HEK293 (cell line): ENCODE measurements around the gene FCER1A.

Experiments used
- CTCF ChIA-PET: fragments of 350-600 bp; formaldehyde crosslinking; extraction: SDS; loops from one replicate; lab custom pipeline; 2021; ENCODE audit warnings: antibody characterized with exemption; lab: Yijun Ruan, JAX
- POLR2A ChIA-PET: fragments of 300-600 bp; formaldehyde crosslinking; extraction: SDS; loops from one replicate; lab custom pipeline; 2020; ENCODE audit warnings: antibody characterized with exemption, inconsistent platforms; lab: Yijun Ruan, JAX
- H3K27ac ChIP-seq: fragments of 200-500 bp; sonication (Bioruptor generic); 2 replicates; pipeline ENCODE4 v1.5.1; 2014; ENCODE audit warnings: low read depth, low read length, control low read depth, inconsistent platforms; ENCODE audit errors: extremely low read depth
- H3K36me3 ChIP-seq, 2 experiments: fragments of 200-500 bp in 1 of 2; sonication (Bioruptor generic) in 1 of 2; 1 replicate in 1 of 2; 2 replicates in 1 of 2; pipeline ENCODE4 v1.5.1; 2014 to 2017; ENCODE audit warnings: inconsistent platforms in 2 of 2, low read length in 2 of 2; ENCODE audit not compliant: control insufficient read depth in 2 of 2, insufficient read depth in 1 of 2
- H3K4me1 ChIP-seq: fragments of 200-500 bp; sonication (Bioruptor generic); 2 replicates; pipeline ENCODE4 v1.5.1; 2014; ENCODE audit warnings: mild to moderate bottlenecking, low read length, inconsistent platforms; ENCODE audit not compliant: control insufficient read depth, insufficient read depth
- H3K4me3 ChIP-seq: 2 replicates; pipeline ENCODE4 v1.5.1; 2011; ENCODE audit warnings: low read depth, mild to moderate bottlenecking, control low read depth, low read length, moderate library complexity
- H3K9me3 ChIP-seq: fragments of 200-500 bp; sonication (Bioruptor generic); 2 replicates; pipeline ENCODE4 v1.5.1; 2014; ENCODE audit warnings: low read depth, low read length, inconsistent platforms; ENCODE audit not compliant: control insufficient read depth, insufficient read depth
- KLF7 ChIP-seq: fragments of 450-650 bp; formaldehyde crosslinking; IDR thresholded peaks from 2 replicates; pipeline ENCODE4 v1.5.1; 2016; ENCODE audit warnings: missing biosample characterization, missing genetic modification characterization, borderline replicate concordance
- KLF9 ChIP-seq: fragments of 450-650 bp; formaldehyde crosslinking; IDR thresholded peaks from 2 replicates; pipeline ENCODE4 v1.5.1; 2016; ENCODE audit warnings: missing biosample characterization, missing genetic modification characterization, low read depth
- RBAK ChIP-seq: fragments of 450-650 bp; formaldehyde crosslinking; IDR thresholded peaks from 2 replicates; pipeline ENCODE4 v1.5.1; 2016; ENCODE audit warnings: missing biosample characterization, missing genetic modification characterization
- SP3 ChIP-seq: fragments of 450-650 bp; formaldehyde crosslinking; IDR thresholded peaks from 2 replicates; pipeline ENCODE4 v1.5.1; 2016; ENCODE audit warnings: missing biosample characterization, missing genetic modification characterization
- ZBTB17 ChIP-seq: fragments of 450-650 bp; formaldehyde crosslinking; IDR thresholded peaks from 2 replicates; pipeline ENCODE4 v1.5.1; 2016; ENCODE audit warnings: missing biosample characterization, missing genetic modification characterization
- ZNF510 ChIP-seq: fragments of 450-650 bp; formaldehyde crosslinking; IDR thresholded peaks from 2 replicates; pipeline ENCODE4 v1.5.1; 2018; ENCODE audit warnings: mild to moderate bottlenecking, missing genetic modification characterization, missing biosample characterization; ENCODE audit not compliant: insufficient replicate concordance
- TF ChIP-seq, protein P1 (sequence below): fragments of 450-650 bp; formaldehyde crosslinking; IDR thresholded peaks from 2 replicates; pipeline ENCODE4 v1.5.1; 2016; ENCODE audit warnings: missing biosample characterization, missing genetic modification characterization
- TF ChIP-seq, protein P2 (sequence below): fragments of 450-650 bp; formaldehyde crosslinking; IDR thresholded peaks from 2 replicates; pipeline ENCODE4 v1.5.1; 2016; ENCODE audit warnings: missing biosample characterization, missing genetic modification characterization
- TF ChIP-seq, protein P3 (sequence below): fragments of 450-650 bp; formaldehyde crosslinking; IDR thresholded peaks from 2 replicates; pipeline ENCODE4 v1.5.1; 2016; ENCODE audit warnings: missing biosample characterization, missing genetic modification characterization
- TF ChIP-seq, protein P4 (sequence below): fragments of 450-650 bp; formaldehyde crosslinking; IDR thresholded peaks from 2 replicates; pipeline ENCODE4 v1.5.1; 2016; ENCODE audit warnings: missing biosample characterization, missing genetic modification characterization, low read depth
- TF ChIP-seq, protein P5 (sequence below): fragments of 450-650 bp; formaldehyde crosslinking; IDR thresholded peaks from 2 replicates; pipeline ENCODE4 v1.5.1; 2016; ENCODE audit warnings: missing biosample characterization, missing genetic modification characterization

Gene FCER1A

DNA sequence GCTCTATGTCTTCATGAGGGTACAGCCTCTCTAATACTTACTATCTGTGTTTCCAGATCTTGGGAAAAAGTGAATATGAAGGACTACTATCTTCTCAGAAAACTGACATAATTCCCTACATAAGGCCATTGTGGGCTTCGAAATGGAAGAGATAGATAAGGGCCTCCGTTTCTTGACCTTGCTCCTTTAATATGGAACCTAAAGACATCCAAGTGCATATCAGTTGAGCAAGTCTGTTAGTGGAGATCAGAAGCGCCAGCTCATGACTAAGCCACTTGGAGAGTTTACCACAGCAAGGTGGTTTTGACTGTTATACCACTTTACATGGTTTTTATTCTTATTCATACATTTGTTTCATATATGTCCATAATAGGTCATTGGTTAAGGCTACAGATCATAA is 35.3 kb upstream of the FCER1A start:
- H3K27ac ChIP-seq, result no peak overlapping the region
- CTCF ChIA-PET, result interaction anchor here (0.6 kb wide), 1 partner anchor 175 kb away, joined by 3 read pairs; no protein-coding TSS in a partner anchor
- no peak for TF ChIP-seq KLF9 (tag by site-specific recombination)
- no peak for TF ChIP-seq ZNF510 (tag by site-specific recombination)
- TF ChIP-seq, protein P1, sequence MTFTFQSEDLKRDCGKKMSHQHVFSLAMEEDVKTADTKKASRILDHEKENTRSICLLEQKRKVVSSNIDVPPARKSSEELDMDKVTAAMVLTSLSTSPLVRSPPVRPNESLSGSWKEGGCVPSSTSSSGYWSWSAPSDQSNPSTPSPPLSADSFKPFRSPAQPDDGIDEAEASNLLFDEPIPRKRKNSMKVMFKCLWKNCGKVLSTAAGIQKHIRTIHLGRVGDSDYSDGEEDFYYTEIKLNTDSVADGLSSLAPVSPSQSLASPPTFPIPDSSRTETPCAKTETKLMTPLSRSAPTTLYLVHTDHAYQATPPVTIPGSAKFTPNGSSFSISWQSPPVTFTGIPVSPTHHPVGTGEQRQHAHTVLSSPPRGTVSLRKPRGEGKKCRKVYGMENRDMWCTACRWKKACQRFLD (tag by site-specific recombination), result no peak
- TF ChIP-seq, protein P2, sequence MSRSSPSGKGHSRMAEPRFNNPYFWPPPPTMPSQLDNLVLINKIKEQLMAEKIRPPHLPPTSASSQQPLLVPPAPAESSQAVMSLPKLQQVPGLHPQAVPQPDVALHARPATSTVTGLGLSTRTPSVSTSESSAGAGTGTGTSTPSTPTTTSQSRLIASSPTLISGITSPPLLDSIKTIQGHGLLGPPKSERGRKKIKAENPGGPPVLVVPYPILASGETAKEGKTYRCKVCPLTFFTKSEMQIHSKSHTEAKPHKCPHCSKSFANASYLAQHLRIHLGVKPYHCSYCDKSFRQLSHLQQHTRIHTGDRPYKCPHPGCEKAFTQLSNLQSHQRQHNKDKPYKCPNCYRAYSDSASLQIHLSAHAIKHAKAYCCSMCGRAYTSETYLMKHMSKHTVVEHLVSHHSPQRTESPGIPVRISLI, result no peak
- no peak for TF ChIP-seq KLF7 (tag by site-specific recombination)
- TF ChIP-seq RBAK (tag by site-specific recombination), result no peak
- no peak for TF ChIP-seq ZBTB17
- no peak for TF ChIP-seq SP3 (tag by site-specific recombination)
- TF ChIP-seq, protein P3, sequence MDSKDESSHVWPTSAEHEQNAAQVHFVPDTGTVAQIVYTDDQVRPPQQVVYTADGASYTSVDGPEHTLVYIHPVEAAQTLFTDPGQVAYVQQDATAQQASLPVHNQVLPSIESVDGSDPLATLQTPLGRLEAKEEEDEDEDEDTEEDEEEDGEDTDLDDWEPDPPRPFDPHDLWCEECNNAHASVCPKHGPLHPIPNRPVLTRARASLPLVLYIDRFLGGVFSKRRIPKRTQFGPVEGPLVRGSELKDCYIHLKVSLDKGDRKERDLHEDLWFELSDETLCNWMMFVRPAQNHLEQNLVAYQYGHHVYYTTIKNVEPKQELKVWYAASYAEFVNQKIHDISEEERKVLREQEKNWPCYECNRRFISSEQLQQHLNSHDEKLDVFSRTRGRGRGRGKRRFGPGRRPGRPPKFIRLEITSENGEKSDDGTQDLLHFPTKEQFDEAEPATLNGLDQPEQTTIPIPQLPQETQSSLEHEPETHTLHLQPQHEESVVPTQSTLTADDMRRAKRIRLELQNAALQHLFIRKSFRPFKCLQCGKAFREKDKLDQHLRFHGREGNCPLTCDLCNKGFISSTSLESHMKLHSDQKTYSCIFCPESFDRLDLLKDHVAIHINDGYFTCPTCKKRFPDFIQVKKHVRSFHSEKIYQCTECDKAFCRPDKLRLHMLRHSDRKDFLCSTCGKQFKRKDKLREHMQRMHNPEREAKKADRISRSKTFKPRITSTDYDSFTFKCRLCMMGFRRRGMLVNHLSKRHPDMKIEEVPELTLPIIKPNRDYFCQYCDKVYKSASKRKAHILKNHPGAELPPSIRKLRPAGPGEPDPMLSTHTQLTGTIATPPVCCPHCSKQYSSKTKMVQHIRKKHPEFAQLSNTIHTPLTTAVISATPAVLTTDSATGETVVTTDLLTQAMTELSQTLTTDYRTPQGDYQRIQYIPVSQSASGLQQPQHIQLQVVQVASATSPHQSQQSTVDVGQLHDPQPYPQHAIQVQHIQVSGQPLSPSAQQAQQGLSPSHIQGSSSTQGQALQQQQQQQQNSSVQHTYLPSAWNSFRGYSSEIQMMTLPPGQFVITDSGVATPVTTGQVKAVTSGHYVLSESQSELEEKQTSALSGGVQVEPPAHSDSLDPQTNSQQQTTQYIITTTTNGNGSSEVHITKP (tag by site-specific recombination), result no peak
- TF ChIP-seq, all 188 proteins: peak for 0
- H3K4me1 ChIP-seq, result no peaks in the 10 kb centered on the region
- no peaks in the 10 kb centered on the region for H3K36me3 ChIP-seq
- no peak overlapping the region for H3K4me3 ChIP-seq
- no peaks in the 10 kb centered on the region for H3K9me3 ChIP-seq
- POLR2A ChIA-PET, result no interaction called here

DNA sequence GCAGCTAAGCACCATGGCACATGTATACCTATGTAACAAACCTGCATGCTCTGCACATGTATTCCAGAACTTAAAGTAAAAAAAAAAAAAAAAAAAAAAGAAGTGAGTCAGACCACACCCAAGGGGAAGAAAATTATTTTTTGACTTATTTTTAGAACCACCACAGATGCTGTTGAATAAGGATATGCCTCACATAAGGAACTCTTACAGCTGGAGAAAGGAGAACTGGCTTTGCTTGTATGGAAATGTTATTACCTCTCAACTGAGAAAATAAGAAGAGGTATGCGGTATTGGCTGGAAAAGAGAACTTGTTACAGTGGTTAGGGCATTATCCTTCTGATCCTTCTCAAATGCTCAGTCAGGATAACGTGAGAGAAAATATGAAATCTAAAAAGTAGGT is 27.5 kb upstream of the FCER1A start:
- H3K4me1 ChIP-seq, result no peaks in the 10 kb centered on the region
- no peaks in the 10 kb centered on the region for H3K36me3 ChIP-seq
- H3K27ac ChIP-seq, result no peak overlapping the region
- H3K4me3 ChIP-seq, result no peak overlapping the region
- TF ChIP-seq, protein P4, sequence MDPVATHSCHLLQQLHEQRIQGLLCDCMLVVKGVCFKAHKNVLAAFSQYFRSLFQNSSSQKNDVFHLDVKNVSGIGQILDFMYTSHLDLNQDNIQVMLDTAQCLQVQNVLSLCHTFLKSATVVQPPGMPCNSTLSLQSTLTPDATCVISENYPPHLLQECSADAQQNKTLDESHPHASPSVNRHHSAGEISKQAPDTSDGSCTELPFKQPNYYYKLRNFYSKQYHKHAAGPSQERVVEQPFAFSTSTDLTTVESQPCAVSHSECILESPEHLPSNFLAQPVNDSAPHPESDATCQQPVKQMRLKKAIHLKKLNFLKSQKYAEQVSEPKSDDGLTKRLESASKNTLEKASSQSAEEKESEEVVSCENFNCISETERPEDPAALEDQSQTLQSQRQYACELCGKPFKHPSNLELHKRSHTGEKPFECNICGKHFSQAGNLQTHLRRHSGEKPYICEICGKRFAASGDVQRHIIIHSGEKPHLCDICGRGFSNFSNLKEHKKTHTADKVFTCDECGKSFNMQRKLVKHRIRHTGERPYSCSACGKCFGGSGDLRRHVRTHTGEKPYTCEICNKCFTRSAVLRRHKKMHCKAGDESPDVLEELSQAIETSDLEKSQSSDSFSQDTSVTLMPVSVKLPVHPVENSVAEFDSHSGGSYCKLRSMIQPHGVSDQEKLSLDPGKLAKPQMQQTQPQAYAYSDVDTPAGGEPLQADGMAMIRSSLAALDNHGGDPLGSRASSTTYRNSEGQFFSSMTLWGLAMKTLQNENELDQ (tag by site-specific recombination), result no peak
- TF ChIP-seq, protein P5, sequence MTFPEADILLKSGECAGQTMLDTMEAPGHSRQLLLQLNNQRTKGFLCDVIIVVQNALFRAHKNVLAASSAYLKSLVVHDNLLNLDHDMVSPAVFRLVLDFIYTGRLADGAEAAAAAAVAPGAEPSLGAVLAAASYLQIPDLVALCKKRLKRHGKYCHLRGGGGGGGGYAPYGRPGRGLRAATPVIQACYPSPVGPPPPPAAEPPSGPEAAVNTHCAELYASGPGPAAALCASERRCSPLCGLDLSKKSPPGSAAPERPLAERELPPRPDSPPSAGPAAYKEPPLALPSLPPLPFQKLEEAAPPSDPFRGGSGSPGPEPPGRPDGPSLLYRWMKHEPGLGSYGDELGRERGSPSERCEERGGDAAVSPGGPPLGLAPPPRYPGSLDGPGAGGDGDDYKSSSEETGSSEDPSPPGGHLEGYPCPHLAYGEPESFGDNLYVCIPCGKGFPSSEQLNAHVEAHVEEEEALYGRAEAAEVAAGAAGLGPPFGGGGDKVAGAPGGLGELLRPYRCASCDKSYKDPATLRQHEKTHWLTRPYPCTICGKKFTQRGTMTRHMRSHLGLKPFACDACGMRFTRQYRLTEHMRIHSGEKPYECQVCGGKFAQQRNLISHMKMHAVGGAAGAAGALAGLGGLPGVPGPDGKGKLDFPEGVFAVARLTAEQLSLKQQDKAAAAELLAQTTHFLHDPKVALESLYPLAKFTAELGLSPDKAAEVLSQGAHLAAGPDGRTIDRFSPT (tag by site-specific recombination), result no peak
- POLR2A ChIA-PET, result no interaction called here
- CTCF ChIA-PET, result no interaction called here
- H3K9me3 ChIP-seq, result no peaks in the 10 kb centered on the region
